Small intestine (tissue), 7 donors: Measurements from ENCODE around the gene EMSY. TPM values are rescaled to one million over a fixed set of nuclear protein-coding genes. Genes with fewer than 3 reads are reported as not detected.

Source experiments
- DNase-seq, 2 donors: peaks; one replicate each; pipeline versions ENCODE4 v3.0.0 to v3.0.0-alpha.2; 2013
- FAIRE-seq: peaks from 2 replicates; lab custom pipeline; 2012; peaks lifted over from hg19 to GRCh38; lab: Jason Lieb, UNC
- H3K27ac ChIP-seq, 3 donors: one replicate each; pipeline ENCODE4 v1.5.1; 2013; ENCODE audit warnings: low read length in 2 of 3, mild to moderate bottlenecking in 2 of 3, control low read depth in 1 of 3, inconsistent platforms in 1 of 3, low read depth in 1 of 3, moderate library complexity in 1 of 3
- H3K27me3 ChIP-seq, 3 donors: one replicate each; pipeline ENCODE4 v1.6.1; 2013; ENCODE audit warnings: low read length in 3 of 3, inconsistent platforms in 1 of 3; ENCODE audit not compliant: control insufficient read depth in 3 of 3, insufficient read depth in 3 of 3
- H3K36me3 ChIP-seq, 3 donors: one replicate each; pipeline ENCODE4 v1.6.1; 2013; ENCODE audit warnings: low read length in 3 of 3, inconsistent platforms in 1 of 3, low read depth in 1 of 3, mild to moderate bottlenecking in 1 of 3, moderate library complexity in 1 of 3; ENCODE audit not compliant: control insufficient read depth in 3 of 3, insufficient read depth in 2 of 3
- H3K4me1 ChIP-seq, 3 donors: one replicate each; pipeline ENCODE4 v1.6.1; 2013; ENCODE audit warnings: low read length in 2 of 3, inconsistent platforms in 1 of 3, low read depth in 1 of 3, mild to moderate bottlenecking in 1 of 3, moderate library complexity in 1 of 3; ENCODE audit not compliant: control insufficient read depth in 3 of 3, insufficient read depth in 2 of 3
- H3K4me3 ChIP-seq, 3 donors: one replicate each; pipeline ENCODE4 v1.5.1; 2013; ENCODE audit warnings: low read length in 3 of 3, control low read depth in 1 of 3, inconsistent platforms in 1 of 3, low read depth in 1 of 3, mild to moderate bottlenecking in 1 of 3, moderate library complexity in 1 of 3
- H3K9me3 ChIP-seq, 2 donors: one replicate each; pipeline ENCODE4 v1.6.1; 2013; ENCODE audit warnings: low read depth in 1 of 2, low read length in 1 of 2; ENCODE audit not compliant: control insufficient read depth in 2 of 2, insufficient read depth in 1 of 2
- WGBS, 3 donors: extraction: QIAGEN DNeasy Blood & Tissue Kit; methylation state at CpG; one replicate each; pipeline ENCODE4 v1.1.7; 2013; 5-methylcytosine and 5-hydroxymethylcytosine counted together
- polyA plus RNA-seq, 4 donors: library from polyadenylated mRNA; stranded (reverse) in 3 of 4; unstranded in 1 of 4; fragments of 200-250 nt in 3 of 4; fragments of 120-200 nt in 1 of 4; gene quantifications; one replicate each; pipeline versions ENCODE4 v1.2.1 to v1.2.3, GENCODE V29; 2013
- donor health status: healthy with polysubstance abuse.
- donor health status: control.
- donor health status: control.
- donor health status: Bipolar disorder and iron deficiency.
- donor health status: healthy.

Gene EMSY
- polyA plus RNA-seq, 4 donors, result 3.8 to 16.4 (median 6.1) TPM

- peaks cover 6 to 21% (median 8%) of the 10 kb centered on the region in 3 donors for H3K4me1 ChIP-seq
- FAIRE-seq (no peak), DNase-seq (no peak)
- WGBS, 3 donors, result 86 to 90% (median 89%) methylated on average over 10 of the region's 10 CpGs
- no peaks in the 10 kb centered on the region for H3K36me3 ChIP-seq
- H3K4me3 ChIP-seq, result no peak overlapping the region
- H3K27me3 ChIP-seq, result peaks cover 0 to 4% (median 0%) of the 10 kb centered on the region in 3 donors
- H3K9me3 ChIP-seq, result no peaks in the 10 kb centered on the region
- no peak overlapping the region for H3K27ac ChIP-seq
These were observed 155.4 kb downstream of the EMSY start for GRCh38 chr11:76600124-76600655.

GRCh38 chr11:76601272-76601671 lies 156.5 kb downstream of the EMSY start:
- Histone ChIP-seq H3K36me3 (no peaks in the 10 kb centered on the region), H3K27ac (no peak overlapping the region), H3K27me3 (peaks cover 0 to 4% (median 0%) of the 10 kb centered on the region in 3 donors), H3K9me3 (peaks cover 0 to 8% of the 10 kb centered on the region in 2 donors), H3K4me3 (no peak overlapping the region), H3K4me1 (peaks cover 6 to 30% (median 11%) of the 10 kb centered on the region in 3 donors)
- DNase-seq, result no peak
- no peak for FAIRE-seq
- 93 to 97% (median 95%) methylated on average over 7 of the region's 7 CpGs for WGBS, 3 donors

- 75 to 99% (median 91%) methylated on average over 3 of the region's 3 CpGs for WGBS, 3 donors
- H3K27ac ChIP-seq, result no peak overlapping the region
- peaks cover 0 to 12% of the 10 kb centered on the region in 2 donors for H3K9me3 ChIP-seq
- DNase-seq, result no peak
- FAIRE-seq, result no peak
- H3K4me3 ChIP-seq, result no peak overlapping the region
- peaks cover 0 to 4% (median 0%) of the 10 kb centered on the region in 3 donors for H3K27me3 ChIP-seq
- peaks cover 6 to 31% (median 11%) of the 10 kb centered on the region in 3 donors for H3K4me1 ChIP-seq
- H3K36me3 ChIP-seq, result no peaks in the 10 kb centered on the region
These were observed 156.9 kb downstream of the EMSY start for GRCh38 chr11:76601724-76602123.

GRCh38 chr11:76602431-76602861 lies 157.6 kb downstream of the EMSY start:
- FAIRE-seq (no peak), DNase-seq (peak; percentile 65 to 68)
- Histone ChIP-seq H3K27ac (peak overlapping the region in 1 of 3 donors; percentile 4), H3K9me3 (peaks cover 0 to 12% of the 10 kb centered on the region in 2 donors), H3K4me3 (no peak overlapping the region), H3K36me3 (no peaks in the 10 kb centered on the region), H3K27me3 (peaks cover 0 to 4% (median 0%) of the 10 kb centered on the region in 3 donors), H3K4me1 (peaks cover 6 to 31% (median 11%) of the 10 kb centered on the region in 3 donors)
- WGBS, 3 donors, result 19 to 33% (median 21%) methylated on average over 8 of the region's 8 CpGs

Other genes starting within 250 kb of the EMSY start
- 1 to 10 TPM; 2.1 to 7.3 (median 3.9) TPM for gene WNT11, start 238.5 kb upstream of the EMSY start, polyA plus RNA-seq
- gene THAP12, start 63.9 kb upstream of the EMSY start, polyA plus RNA-seq, result 10 to 100 TPM; 24.3 to 45.2 (median 28.9) TPM
- gene GVQW3, start 63.7 kb upstream of the EMSY start, polyA plus RNA-seq, result 1 to 10 TPM in 1 of 4 donors, under 1 TPM in 1, not detected in 2; 0.82 to 5.4 TPM
- 10 to 100 TPM in 2 of 4 donors, 1 to 10 TPM in 2; 2.2 to 44.7 (median 7.3) TPM for gene LRRC32, start 225.7 kb downstream of the EMSY start, polyA plus RNA-seq